GM19239 (cell line): ENCODE results near the gene ATG7.

Experiments
- DNase-seq: peaks from one replicate; pipeline ENCODE4 v3.0.0; 2011; ENCODE audit warnings: low spot score; ENCODE audit not compliant: insufficient read length
- FAIRE-seq: peaks from 2 replicates; lab custom pipeline; 2011; peaks lifted over from hg19 to GRCh38; lab: Jason Lieb, UNC

Gene ATG7

DNA sequence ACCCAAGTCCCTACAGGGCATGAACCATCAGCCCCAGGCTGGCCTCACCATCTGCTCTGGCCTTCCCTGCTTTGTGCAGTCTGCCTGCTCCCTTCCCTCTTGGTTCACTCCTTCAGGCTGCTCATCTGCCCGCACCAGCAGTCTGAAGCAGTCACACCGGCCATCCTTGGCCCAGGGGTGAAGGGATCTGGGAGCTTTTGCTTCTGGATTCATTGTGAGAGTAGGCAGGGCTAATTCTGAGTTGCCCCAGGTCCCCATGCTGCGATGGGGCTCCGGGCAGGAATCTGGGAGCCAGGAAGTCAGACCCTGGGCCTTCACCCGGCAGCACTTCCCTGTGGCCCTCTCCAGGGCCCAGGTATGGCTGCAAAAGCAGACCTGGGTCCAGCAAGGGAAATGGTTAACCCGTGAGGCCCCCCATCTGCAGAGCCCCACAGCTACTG lies 271.8 kb downstream of the ATG7 start:
- FAIRE-seq (no peak), DNase-seq (no peak)

DNA sequence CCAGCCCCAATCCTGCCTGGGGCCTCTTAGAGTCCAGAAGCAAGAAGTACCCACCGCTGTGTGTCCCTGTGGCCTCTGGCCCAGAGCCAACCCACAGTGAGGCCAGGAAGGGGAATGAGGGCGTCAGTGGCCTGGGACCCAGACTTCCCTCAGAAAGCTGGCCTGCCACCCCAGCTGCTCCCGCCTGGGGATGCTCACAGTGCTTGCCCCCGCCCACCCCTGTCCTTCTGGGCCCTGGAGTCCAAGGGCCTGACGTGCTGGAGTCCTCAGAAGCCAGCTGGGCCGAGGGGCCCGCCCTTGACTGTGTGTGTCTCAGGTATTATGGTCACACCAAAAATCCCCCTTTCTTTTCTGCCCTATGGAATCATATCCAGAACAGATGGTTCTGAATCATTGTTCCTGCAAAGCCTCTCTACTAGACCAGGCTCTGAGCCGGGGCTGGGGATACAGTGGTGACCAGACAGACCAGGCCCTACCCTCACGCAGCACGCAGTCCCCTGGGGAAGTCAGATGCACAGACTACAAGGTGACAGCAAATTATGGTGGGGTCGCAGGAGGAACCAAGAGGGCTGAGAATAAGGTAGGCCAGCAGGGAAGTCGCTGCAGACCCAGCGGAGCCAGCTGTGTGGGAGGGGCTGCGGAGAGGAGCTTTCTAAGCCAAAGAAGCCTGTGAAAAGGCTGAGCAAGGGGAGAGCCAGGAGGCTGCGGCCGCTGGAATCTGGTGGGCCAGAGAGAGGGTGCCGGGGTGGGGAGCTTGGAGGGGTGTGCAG lies 272.4 kb downstream of the ATG7 start:
- FAIRE-seq (no peak), DNase-seq (no peak)

DNA sequence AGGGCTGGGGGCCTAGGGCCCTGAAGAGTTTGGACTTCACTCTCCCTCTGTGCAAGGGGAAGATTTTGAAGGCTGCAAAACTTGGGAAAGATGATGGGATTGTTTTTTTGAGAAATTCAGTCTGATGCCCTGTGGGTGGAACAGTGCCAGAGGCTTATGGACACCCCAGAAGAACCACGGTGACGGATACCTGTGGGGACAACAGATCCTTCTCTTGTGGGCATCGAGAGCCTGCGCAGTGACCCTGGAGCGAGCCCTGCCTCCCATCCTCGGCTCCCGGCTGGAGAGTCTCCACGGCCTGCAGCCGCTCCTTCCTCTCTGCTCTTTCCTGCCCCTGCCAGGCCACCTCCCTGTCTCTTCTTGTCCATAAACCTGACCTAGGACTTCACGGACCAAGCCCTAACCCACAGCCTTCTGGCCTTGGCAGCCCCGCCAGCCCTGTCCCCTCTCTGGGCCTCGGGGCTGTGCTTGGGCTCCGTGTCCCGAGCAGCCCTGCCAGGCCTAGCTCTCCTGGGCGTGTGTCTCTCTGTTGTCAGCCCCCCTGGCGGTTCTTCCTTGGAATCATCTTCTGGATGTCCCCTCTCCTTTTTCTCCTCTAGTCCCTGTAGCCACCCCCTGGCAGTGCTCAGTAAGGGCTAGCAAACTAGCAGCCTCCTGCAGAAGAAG lies 273.1 kb downstream of the ATG7 start:
- DNase-seq: no peak
- FAIRE-seq: no peak

DNA sequence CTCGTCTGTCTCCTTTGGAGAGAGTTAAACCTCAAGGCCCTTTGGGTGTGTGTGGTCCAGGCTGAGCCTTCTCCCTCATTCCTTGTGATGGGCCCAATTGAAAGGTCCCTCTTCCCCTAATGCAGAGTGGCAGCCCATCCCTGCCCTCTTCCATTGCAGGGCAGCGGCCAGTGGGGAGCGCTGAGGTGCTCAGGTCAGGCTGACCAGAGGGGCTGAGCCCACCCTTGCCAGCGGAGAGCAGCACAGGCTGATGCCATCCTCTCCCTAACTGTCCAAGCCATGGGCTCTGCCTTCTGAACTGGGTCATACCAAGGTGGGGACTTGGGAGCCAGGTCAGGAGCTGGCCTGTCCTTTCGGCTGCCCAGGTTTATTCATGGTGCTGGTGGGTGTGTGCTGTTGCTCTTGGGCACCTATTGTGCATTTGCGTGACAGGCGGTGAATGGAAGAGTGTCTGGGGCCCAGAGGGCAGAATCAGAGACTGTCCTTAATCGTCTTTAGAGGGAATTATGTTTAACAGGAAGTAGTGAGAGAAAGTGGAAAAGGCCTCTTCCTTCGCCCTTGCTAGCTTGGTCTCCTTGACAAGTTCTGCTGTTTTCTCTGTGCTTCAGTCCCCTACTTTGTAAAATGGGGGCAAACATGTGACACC lies 274.6 kb downstream of the ATG7 start:
- DNase-seq (no peak), FAIRE-seq (no peak)

DNA sequence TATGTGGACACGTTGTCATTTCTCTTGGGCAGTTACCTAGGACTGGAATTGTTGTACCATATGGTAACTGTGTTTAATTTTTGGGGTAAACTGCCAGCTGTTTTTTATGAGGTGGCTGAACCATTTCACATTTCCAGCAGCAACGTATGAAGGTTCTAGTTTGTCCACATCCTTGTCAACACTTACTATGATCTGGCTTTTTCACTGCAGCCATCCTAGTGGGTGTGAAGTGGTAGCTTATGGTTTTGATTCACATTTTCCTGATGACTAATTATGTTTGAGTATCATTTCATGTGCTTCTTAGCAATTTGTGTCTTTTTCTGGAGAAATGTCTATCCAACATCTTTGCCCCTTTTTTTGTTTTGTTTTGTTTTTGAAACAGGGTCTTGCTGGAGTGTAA lies 275.3 kb downstream of the ATG7 start:
- DNase-seq (no peak), FAIRE-seq (no peak)

DNA sequence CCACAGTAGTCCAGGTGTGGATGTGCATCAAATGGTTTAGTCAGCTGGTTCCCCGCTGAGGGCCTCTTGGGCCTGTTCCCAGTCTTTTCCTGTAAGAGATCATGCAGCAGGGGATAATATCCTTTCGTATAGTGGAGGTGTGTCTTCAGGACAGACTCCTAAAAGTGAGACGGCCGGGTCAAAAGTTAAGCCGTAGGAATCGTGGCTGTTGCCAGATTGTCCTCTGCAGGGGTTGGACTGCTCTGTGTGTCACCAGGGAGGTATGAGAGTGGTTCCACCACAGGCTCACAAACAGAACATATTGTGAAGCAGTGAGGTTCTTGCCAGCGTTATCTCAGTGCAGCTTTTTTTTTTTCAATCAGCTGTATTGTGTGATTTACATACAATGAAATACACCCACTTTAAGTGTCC lies 276.5 kb downstream of the ATG7 start:
- FAIRE-seq: no peak
- DNase-seq: no peak

DNA sequence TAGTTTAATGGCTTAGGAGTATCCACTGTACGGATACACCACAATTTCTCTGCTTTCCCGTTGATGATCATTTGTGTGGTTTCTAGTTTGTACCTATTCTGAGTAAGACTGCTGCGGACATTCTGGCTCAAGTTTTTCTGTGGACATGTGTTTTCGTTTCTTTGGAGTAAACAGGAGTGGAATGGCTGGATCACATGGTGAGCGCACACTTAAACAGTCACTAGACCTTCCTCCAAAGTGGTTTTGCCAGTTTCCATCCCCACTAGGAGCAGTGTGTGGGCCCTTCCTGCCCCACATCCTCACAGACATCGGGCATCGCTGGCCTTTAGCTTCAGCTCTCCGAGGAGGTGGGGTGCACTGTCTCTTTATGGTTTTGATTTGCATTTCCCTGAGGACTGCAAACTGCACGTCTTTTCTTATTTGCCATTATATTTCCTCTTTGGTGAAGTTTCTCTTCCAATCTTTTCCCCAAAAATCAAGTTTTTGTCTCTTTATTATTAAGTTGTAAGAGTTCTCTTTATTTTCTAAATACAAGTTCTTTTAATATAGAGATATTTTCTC lies 277.5 kb downstream of the ATG7 start:
- FAIRE-seq: no peak

DNA sequence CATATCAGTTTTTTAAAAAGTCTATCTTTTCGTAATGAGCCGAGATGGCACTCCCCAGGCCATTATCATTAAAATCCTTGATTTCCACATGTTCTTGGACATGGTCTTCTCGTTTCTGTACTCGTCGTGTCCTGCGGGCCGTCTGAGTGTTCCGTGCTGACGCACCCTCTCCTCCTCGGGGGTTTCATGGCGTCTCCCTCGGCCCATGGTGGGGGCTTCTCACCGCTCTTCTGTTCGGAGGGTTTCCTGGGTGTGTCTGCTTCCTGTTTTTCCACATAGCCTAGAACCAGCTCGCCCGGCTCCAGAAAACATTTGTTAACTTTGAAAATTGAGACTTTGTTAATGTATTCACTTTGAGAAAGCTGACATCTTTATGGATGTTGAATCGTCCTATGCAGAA lies 278.8 kb downstream of the ATG7 start:
- no peak for FAIRE-seq

More for the DNA sequence above, 277.5 kb downstream of the ATG7 start:
- no peak for DNase-seq

DNA sequence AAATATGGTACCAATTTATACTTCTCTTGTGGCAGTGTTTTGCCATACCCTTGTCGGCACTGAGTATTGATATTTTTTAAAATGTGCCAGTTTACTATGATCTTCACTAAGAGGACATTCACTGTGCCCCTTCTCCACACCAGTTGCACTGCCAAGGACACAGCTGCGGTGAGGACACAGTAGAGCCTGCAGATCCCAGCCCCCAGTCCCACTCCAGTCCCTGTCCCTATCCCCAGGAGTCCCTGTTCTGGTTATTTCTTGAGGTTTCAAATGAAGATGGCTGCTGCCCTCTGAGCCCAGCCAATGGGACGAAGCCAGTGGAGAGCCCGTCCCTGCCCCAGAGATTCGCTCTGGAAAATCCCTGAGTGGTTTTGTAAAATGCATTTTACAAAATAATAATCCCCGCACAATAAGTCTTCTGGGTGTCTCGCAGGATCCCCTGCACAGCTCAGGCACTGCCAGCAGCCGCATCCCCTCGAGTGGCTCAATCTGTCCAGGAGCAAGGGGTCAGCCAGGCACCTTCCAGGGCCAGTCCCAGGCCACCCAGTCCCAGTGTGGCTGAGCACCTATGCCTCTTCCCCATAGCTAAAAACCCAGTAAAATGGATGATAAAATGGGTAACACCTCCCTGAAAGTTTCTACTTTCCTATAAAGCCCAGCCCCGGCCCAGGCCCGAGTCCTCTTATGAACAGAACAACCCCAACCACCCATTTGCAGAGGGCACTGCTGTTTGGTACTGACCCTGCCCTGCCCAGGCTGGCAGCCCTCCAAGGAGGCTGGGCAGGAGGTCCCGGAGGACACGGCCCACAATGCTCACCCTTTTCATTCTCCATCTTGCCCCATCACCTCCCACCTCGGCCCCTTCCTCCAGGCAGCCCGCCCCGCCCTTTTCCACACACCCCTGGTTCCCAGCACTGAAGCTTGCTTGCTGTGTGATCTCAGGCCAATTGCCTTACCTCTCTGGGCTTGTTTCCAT lies 280.4 kb downstream of the ATG7 start:
- FAIRE-seq (no peak), DNase-seq (no peak)

More for the DNA sequence above, 278.8 kb downstream of the ATG7 start:
- no peak for DNase-seq

DNA sequence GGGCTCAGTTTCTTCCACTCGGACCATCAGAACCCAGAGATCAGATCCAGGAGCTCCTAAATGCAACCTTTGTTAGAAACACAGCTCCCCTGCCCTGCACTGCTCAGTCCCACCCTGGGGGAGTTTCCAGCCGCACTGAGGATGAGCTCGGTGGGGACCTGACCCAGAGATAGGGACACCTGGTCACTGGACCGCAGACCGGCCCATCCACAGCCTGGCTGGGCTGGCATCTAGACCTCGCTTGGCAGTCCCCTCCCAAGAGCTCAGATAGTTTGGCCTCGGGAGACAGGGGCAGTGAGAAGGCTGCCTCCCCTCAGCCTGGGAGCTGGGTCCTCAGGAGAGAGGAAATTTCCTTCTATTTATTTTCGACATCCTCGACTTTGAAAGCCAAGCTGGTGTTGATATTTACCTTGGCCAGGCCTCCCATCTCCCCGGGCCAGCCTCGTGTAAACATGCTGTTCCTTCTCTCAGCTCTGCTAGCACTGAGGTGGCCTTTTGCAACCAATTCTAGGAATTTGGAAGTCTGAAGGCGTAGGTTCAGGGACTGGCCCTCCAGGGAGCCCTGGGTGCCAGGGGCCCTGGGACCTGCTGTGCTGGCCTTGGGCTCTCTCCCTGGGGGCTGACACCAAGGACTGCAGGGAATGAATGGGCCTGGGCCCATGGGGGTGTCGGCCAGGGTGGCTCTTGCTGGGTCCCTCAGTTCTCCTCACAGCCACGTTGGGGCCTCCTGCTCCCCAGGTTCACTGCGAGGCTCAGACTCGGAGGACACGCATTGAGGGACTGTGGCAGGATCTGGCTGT lies 281.4 kb downstream of the ATG7 start:
- DNase-seq (no peak), FAIRE-seq (no peak)

DNA sequence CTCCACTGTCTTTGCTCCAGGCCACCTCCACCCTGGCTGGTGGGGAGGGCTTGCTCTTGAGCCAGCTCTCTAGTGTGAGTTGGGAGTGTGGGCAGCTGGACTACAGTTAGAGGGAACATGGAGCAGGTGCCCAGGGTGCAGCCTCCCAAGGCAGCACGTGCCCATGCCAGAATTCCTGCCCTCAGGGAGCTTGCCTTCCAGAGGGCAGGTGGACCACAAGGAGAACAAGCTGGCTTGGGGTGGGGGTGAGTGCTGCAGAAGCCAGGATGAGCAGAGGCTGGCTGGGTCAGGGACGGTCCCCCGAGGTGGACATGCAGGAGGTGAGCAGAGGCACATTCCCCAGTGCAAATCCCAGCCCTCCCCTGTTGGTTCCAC lies 282.0 kb downstream of the ATG7 start:
- DNase-seq (no peak), FAIRE-seq (no peak)

DNA sequence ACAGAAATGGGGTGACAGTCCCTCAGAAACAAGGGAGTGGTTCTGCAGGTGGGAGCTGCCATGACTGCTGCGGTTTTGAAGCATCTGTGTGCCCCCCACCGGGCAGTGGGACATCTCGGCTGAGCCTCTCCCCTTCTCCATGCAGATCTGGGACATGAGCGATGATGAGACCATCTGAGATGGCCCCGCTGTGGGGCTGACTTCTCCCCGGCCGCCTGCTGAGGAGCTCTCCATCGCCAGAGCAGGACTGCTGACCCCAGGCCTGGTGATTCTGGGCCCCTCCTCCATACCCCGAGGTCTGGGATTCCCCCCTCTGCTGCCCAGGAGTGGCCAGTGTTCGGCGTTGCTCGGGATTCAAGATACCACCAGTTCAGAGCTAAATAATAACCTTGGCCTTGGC lies 282.5 kb downstream of the ATG7 start:
- DNase-seq (no peak), FAIRE-seq (no peak)

DNA sequence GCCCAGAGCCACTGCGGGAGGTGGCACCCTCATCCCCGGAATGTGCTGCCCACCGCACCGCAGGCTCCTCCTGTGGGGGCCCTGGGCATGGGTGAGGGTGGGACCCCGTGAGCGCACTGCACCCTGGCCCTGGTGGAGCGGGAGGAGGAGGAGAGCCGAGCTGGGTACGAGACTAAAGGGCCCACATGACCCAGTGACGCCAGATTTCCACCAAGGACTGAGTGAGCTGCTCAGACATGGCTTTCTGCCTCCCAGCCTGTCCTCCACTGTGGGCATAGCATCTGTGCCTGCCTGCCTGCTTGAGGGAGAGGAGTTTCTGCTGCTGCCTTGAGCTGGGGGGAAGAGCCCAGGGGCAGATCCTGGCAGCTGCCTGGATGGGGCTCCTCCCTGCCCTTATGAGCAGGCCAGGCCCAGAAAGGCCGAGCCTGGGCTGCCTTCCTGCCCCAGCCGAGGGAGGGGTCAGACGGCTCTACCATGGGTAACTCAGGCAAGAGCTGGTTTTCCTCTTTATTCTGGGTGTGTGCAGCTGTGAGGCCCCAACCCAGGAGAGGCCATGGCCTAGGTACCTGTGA lies 283.1 kb downstream of the ATG7 start:
- DNase-seq (no peak), FAIRE-seq (no peak)

DNA sequence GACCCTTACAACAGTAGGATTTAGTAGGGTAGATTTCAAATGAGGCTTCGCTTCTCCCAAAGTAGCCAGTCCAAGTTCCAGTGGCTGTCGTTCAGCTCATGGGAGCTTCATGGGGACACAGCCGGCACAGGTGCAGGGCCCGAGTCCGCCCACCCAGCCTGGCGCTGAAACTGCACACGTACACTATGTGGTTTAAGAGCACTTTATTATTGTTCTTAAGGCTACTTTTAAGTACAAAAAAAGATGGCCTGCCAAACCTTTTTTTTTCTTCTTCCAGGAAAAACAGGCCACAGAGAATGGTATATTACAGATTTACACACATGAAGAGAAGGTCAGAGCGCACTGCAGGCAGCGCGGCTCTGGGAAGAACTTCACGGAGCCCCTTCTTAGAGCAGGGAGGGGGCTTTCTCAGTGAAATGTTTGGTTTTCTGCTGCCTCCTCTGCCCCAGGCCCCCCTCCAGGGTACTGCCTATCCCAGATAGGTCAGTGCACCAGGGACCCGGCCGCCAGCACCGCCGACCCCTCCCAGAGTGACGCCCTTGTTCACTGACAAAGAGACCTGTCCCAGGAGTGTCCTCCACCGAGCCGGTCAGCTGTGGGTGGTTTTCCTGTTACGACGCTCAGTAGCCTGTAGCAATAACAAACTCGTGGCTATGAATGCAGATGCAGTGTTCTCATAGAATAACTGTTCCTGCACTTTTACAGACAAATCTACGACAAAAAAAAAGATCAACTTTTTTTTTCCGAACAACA lies 283.9 kb downstream of the ATG7 start:
- DNase-seq: no peak
- no peak for FAIRE-seq

DNA sequence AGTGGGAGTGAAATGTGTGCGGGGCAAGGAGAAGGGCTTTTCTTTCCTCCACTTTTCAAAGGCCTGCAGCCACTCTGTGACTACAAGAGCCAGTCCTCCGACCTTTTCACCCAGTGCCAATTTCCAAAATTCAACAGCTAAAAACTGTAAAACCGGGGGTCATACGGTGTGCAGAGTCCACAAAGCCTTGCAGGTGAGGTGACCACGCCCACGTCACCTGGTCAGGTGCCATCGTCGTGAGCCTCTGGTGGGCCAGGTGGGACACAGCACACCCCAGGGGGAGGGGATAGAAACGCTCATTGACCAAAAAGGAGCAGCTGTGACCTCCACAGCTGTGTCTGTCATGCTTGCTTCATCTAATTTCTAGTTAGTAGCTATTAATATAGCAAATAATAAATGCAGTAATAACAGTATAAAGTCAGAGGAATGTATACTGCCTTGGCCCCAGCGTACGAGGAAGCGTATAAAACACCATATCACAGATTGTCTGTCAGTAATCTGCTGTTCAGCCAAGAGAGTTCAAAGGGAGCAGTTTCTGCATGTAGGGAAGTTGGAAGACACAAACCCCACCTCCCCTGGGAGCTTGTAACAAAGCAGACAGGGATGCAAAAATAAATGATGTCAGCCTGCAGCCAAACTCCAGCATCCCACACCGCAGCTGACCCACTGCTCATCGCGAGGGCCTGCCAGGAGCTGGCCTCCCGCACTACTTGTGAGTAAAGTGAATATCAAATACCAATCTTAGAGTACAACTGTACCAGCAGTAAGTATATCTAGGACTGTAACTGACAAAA lies 284.9 kb downstream of the ATG7 start:
- FAIRE-seq: no peak
- no peak for DNase-seq

DNA sequence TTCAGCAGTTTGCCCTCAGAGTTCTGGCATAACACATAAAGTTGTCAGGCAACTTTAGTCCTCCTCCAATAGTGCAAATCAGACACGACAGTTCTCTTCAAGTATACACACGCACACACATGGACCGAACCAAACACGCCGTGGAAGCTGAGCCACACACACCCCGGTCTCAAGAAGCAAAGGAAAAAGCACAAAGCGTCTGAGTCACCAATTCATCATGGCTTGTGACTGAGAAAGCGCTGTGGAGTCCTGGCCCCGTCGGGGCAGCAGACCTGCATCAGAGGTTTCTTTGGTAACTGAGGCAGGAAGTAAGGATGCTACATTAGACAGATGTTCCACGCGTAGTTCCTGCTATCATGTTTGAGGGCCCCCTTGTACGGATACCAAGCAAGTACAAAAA lies 285.8 kb downstream of the ATG7 start:
- DNase-seq (no peak), FAIRE-seq (no peak)

DNA sequence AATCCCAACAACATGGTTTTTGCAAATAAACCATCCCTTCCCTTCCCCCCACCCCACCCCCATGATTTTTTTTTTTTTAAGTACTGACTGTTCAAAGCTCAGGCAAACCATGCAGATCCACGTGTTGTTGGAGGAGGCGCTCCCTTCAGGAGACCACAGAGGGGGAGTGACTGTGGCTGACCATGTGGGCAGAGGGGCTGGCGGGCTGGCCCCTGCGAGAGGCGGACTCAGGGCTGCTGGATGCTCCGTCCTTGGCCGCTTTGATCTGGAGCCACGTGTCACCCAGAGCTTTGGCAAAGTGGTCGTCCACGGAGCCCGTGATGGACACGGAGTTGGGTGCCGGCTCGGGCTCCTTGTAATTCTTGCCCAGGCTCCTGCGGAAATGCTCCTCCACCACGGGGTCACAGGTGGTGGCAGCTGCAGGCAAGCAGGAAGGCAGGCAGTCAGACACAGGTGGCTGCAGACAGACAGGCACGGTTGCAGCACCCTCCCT lies 286.3 kb downstream of the ATG7 start:
- DNase-seq (no peak), FAIRE-seq (no peak)
